Urinary bladder (tissue), 4 donors: ENCODE measurements around the gene HPSE2. TPM values are rescaled to one million over a fixed set of nuclear protein-coding genes. Genes with fewer than 3 reads are reported as not detected.

Experiments used
- DNase-seq: peaks from one replicate; pipeline ENCODE4 v3.0.0-alpha.2; 2015; ENCODE audit errors: extremely low spot score
- H3K27ac ChIP-seq: one replicate; pipeline ENCODE4 v1.5.1; 2013; ENCODE audit warnings: low read depth, mild to moderate bottlenecking, moderate library complexity
- H3K36me3 ChIP-seq: one replicate; pipeline ENCODE4 v1.6.1; 2013; ENCODE audit warnings: mild to moderate bottlenecking, moderate library complexity; ENCODE audit not compliant: insufficient read depth
- H3K4me1 ChIP-seq: one replicate; pipeline ENCODE4 v1.6.1; 2013; ENCODE audit warnings: mild to moderate bottlenecking, moderate library complexity; ENCODE audit not compliant: insufficient read depth
- H3K4me3 ChIP-seq: one replicate; pipeline ENCODE4 v1.5.1; 2013; ENCODE audit warnings: low read depth, low read length
- WGBS: extraction: QIAGEN DNeasy Blood & Tissue Kit; methylation state at CpG from one replicate; pipeline ENCODE4 v1.1.7; 2013; 5-methylcytosine and 5-hydroxymethylcytosine counted together
- polyA plus RNA-seq: library from polyadenylated mRNA; stranded (reverse); fragments of 200-250 nt; gene quantifications from one replicate; pipeline ENCODE4 v1.2.3, GENCODE V29; 2013
- total RNA-seq: library from RNA; depleted of rRNA; stranded (reverse); fragments of >200 nt; gene quantifications from one replicate; pipeline ENCODE4 v1.2.3, GENCODE V29; 2014
- donor health status: healthy with polysubstance abuse.
- donor health status: healthy.

The HPSE2 gene
- total and polyA plus RNA-seq, 2 donors, result 46.3 to 48.1 TPM

- WGBS, result 17% methylated on average over 44 of the region's 44 CpGs
- DNase-seq, result peak; percentile 76
- Histone ChIP-seq H3K4me3 (peak overlapping the region; percentile 30), H3K27ac (no peak overlapping the region), H3K4me1 (no peaks in the 10 kb centered on the region), H3K36me3 (no peaks in the 10 kb centered on the region)
Measured at GRCh38 chr10:98467506-98468318, 767.9 kb downstream of the HPSE2 start.

GRCh38 chr10:98466861-98467505 is 768.7 kb downstream of the HPSE2 start:
- no peak for DNase-seq
- Histone ChIP-seq H3K27ac (no peak overlapping the region), H3K4me3 (no peak overlapping the region), H3K36me3 (no peaks in the 10 kb centered on the region), H3K4me1 (no peaks in the 10 kb centered on the region)
- WGBS, result 72% methylated on average over 15 of the region's 15 CpGs

- WGBS, result 77% methylated on average over 3 of the region's 3 CpGs
- no peak for DNase-seq
Measured at GRCh38 chr10:98465866-98466265, 769.8 kb downstream of the HPSE2 start.

GRCh38 chr10:98463976-98464754 is 771.5 kb downstream of the HPSE2 start:
- no peak overlapping the region for H3K27ac ChIP-seq
- no peaks in the 10 kb centered on the region for H3K4me1 ChIP-seq
- H3K4me3 ChIP-seq, result no peak overlapping the region
- no peak for DNase-seq
- H3K36me3 ChIP-seq, result no peaks in the 10 kb centered on the region
- 81% methylated on average over 8 of the region's 8 CpGs for WGBS

More at GRCh38 chr10:98465866-98466265, 769.8 kb downstream of the HPSE2 start:
- H3K4me1 ChIP-seq, result no peaks in the 10 kb centered on the region
- H3K4me3 ChIP-seq, result no peak overlapping the region
- no peaks in the 10 kb centered on the region for H3K36me3 ChIP-seq
- no peak overlapping the region for H3K27ac ChIP-seq

GRCh38 chr10:98463016-98463415 is 772.6 kb downstream of the HPSE2 start:
- Histone ChIP-seq H3K4me3 (no peak overlapping the region), H3K4me1 (peaks cover 2% of the 10 kb centered on the region), H3K27ac (no peak overlapping the region), H3K36me3 (no peaks in the 10 kb centered on the region)
- WGBS, result 94% methylated on average over 6 of the region's 6 CpGs
- DNase-seq, result no peak

GRCh38 chr10:98461500-98461842 is 774.2 kb downstream of the HPSE2 start:
- no peak for DNase-seq
- H3K4me1 ChIP-seq, result peaks cover 2% of the 10 kb centered on the region
- no peak overlapping the region for H3K27ac ChIP-seq
- no peak overlapping the region for H3K4me3 ChIP-seq
- H3K36me3 ChIP-seq, result no peaks in the 10 kb centered on the region
- 84% methylated on average over 3 of the region's 3 CpGs for WGBS

GRCh38 chr10:98460837-98461499 is 774.7 kb downstream of the HPSE2 start:
- peak; percentile 84 for DNase-seq
- H3K36me3 ChIP-seq, result no peaks in the 10 kb centered on the region
- H3K4me1 ChIP-seq, result peaks cover 2% of the 10 kb centered on the region
- peak overlapping the region; percentile 78 for H3K27ac ChIP-seq
- WGBS, result 50% methylated on average over 3 of the region's 3 CpGs
- no peak overlapping the region for H3K4me3 ChIP-seq

GRCh38 chr10:98458809-98459784 is 776.6 kb downstream of the HPSE2 start:
- WGBS, result 86% methylated on average over 15 of the region's 15 CpGs
- DNase-seq, result no peak
- Histone ChIP-seq H3K36me3 (no peaks in the 10 kb centered on the region), H3K27ac (no peak overlapping the region), H3K4me3 (no peak overlapping the region), H3K4me1 (peaks cover 2% of the 10 kb centered on the region)

- no peaks in the 10 kb centered on the region for H3K36me3 ChIP-seq
- H3K27ac ChIP-seq, result no peak overlapping the region
- no peak overlapping the region for H3K4me3 ChIP-seq
- WGBS, result 38% methylated on average over 8 of the region's 8 CpGs
- DNase-seq, result no peak
- H3K4me1 ChIP-seq, result peaks cover 2% of the 10 kb centered on the region
Measured at GRCh38 chr10:98457721-98458120, 777.9 kb downstream of the HPSE2 start.

GRCh38 chr10:98456686-98457482 is 778.8 kb downstream of the HPSE2 start:
- DNase-seq, result no peak
- no peak overlapping the region for H3K27ac ChIP-seq
- no peak overlapping the region for H3K4me3 ChIP-seq
- peaks cover 2% of the 10 kb centered on the region for H3K4me1 ChIP-seq
- H3K36me3 ChIP-seq, result no peaks in the 10 kb centered on the region
- 71% methylated on average over 12 of the region's 12 CpGs for WGBS

- DNase-seq, result no peak
- 94% methylated on average over 4 of the region's 4 CpGs for WGBS
- Histone ChIP-seq H3K36me3 (no peaks in the 10 kb centered on the region), H3K4me1 (peaks cover 2% of the 10 kb centered on the region), H3K27ac (no peak overlapping the region), H3K4me3 (no peak overlapping the region)
Measured at GRCh38 chr10:98456043-98456570, 779.5 kb downstream of the HPSE2 start.

GRCh38 chr10:98453729-98454128 is 781.9 kb downstream of the HPSE2 start:
- Histone ChIP-seq H3K4me3 (no peak overlapping the region), H3K27ac (no peak overlapping the region), H3K36me3 (no peaks in the 10 kb centered on the region), H3K4me1 (no peaks in the 10 kb centered on the region)
- WGBS, result 86% methylated on average over 2 of the region's 2 CpGs
- no peak for DNase-seq
